HG03457 (cell line): ENCODE data around the gene FBXW4.

Experiments used
- ATAC-seq: cut with Tn5 transposase; IDR thresholded peaks from one replicate; pipeline ENCODE4 v1.9.1; 2021; ENCODE audit warnings: moderate number of reproducible peaks; ENCODE audit not compliant: unreplicated experiment

Gene FBXW4

GRCh38 chr10:101569323-101569621 is 125.7 kb downstream of the FBXW4 start:
- ATAC-seq = no peak

GRCh38 chr10:101568054-101568745 is 126.8 kb downstream of the FBXW4 start:
- no peak for ATAC-seq

- no peak for ATAC-seq
These were observed 127.6 kb downstream of the FBXW4 start for GRCh38 chr10:101567165-101568006.

GRCh38 chr10:101566333-101567164 is 128.4 kb downstream of the FBXW4 start:
- ATAC-seq = no peak

DNA sequence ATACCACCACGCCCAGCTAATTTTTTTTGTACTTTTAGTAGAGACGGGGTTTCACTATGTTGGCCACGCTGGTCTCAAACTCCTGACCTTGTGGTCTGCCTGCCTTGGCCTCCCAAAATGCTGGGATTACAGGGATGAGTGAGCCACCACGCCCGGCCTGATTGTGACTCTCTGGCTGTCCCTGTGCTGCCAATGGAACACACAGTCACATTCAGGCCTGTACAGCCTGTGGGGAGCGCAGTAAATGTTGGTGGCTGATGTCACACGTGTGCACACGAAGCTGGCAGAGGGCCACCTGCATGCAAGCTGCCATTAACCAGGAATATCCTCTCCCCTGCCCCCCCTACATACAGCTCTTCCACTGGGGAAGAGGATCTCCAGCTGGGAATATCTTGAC is 129.0 kb downstream of the FBXW4 start:
- no peak for ATAC-seq

DNA sequence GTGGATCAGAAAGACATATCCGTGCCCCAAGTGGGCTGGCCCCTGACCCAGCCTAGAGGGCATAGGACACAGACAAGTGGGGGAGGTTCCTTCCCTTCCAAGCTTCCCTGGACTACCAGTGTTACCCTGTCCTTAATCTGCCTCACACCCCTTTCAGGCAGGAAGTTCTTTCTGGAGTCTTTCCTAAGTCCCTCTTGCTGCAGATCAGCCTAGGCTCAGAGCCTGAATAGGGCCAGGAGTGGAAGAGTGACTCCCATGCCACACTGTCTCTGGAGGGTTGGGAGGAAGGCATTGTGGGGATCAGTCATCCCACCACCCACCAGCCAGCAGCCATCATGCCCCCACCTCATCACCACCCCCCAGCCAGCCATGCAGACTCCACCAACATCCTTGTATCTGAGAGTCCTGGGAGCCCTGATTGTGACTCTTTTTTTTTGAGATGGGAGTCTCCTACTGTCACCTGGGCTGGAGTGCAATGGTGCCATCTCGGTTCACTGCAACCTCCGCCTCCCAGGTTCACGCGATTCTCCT is 129.5 kb downstream of the FBXW4 start:
- ATAC-seq = no peak

GRCh38 chr10:101564490-101564991 is 130.4 kb downstream of the FBXW4 start:
- ATAC-seq = no peak

DNA sequence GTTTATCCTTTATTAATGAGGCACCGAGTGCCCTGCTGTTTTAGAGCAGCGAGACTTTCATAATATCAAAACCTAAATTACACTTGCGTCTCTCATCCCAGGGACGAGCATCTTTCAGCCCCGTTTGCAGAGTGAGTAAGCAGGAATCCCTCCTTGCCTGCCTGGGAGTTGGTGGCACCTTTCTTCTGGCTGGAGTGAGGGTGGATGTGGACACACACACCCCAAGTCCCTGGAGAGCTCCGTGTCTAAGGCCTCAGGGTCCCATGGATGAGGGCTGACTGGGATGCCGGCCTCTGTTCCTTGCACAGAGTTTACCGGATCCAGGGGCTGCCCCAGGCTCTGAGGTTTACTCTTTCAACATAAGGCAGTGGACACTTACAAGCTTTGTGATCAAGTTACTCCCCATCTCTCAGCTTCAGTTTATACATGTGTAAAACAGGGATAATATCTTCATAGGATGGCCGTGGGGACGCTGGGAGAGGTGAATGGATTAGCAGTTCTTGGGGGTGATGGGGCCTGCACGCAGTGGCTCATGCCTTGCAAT is 131.4 kb downstream of the FBXW4 start:
- ATAC-seq = no peak

DNA sequence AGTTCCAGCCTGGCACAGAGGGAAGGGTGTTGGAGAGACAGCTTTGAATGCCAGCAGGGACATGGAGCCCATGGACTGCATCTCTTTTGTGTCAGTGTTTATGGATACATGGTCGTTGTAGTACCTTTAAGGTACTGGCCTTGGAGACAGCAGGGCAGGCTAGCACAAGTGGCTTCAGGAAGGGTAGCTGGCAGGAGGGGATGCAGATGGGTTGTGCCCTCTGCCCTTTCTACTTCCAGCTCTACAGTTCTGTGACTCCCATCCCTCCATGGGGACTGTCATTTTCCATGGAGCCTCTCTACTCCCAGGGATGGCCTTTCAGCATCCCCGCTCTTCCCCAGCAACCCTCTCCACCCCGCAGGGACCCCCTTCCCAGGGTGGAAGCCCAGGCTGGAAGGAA is 132.0 kb downstream of the FBXW4 start:
- ATAC-seq = no peak

GRCh38 chr10:101562231-101562630 is 132.7 kb downstream of the FBXW4 start:
- ATAC-seq = no peak

GRCh38 chr10:101561068-101561915 is 133.7 kb downstream of the FBXW4 start:
- no peak for ATAC-seq
